Measurements from ENCODE around the gene ACSF2.

The ACSF2 gene

GRCh38 chr17:50479522-50480141 lies 53.6 kb downstream of the ACSF2 start:
- DNase-seq = peak; percentile 56

- no peak for DNase-seq
Measured at GRCh38 chr17:50480142-50480764, 54.2 kb downstream of the ACSF2 start.

- no peak for DNase-seq
Measured at GRCh38 chr17:50480854-50481490, 55.0 kb downstream of the ACSF2 start.

- DNase-seq = no peak
Measured at GRCh38 chr17:50481648-50482047, 55.6 kb downstream of the ACSF2 start.

GRCh38 chr17:50482110-50482509 lies 56.1 kb downstream of the ACSF2 start:
- DNase-seq = no peak

GRCh38 chr17:50482516-50482915 lies 56.5 kb downstream of the ACSF2 start:
- peak; percentile 57 for DNase-seq

- no peak for DNase-seq
Measured at GRCh38 chr17:50483266-50483665, 57.2 kb downstream of the ACSF2 start.

DNA sequence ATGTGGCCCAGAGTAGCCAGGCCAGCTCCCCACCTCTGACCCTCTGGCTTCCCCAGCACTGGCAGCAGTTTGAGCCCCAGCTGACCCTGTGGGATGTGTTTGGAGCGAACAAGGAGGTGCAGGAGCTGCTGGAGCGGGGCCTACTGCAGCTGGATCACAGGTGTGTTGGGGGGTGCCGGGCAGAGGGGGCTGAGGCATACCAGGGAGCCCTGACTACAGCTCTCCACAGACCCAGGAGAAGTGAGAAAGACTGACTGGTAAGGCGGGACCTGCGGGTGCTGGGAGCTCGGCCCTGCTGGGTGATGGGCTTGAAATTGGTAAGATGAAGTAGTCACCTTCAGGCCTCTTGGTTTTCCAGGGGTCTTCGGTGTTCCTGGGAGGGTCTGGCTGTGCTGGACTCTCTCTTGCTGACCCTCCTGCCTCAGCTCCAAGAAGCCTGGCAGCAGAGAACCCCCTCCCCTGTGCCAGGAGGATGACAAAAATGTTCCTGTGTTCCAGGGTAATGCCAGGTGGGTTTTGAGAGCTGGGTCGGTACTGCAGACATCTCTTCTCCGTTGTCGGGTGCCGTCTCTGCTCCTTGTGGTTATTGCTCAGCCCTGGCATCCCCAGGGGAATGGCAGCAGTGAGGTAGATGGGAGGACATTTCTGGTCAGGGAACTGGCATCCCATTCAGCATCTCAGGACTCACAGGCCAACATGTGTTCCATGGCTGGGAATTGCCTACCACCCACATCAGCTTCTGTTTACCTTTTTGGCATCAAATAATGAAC lies 58.6 kb downstream of the ACSF2 start:
- no peak for DNase-seq

DNA sequence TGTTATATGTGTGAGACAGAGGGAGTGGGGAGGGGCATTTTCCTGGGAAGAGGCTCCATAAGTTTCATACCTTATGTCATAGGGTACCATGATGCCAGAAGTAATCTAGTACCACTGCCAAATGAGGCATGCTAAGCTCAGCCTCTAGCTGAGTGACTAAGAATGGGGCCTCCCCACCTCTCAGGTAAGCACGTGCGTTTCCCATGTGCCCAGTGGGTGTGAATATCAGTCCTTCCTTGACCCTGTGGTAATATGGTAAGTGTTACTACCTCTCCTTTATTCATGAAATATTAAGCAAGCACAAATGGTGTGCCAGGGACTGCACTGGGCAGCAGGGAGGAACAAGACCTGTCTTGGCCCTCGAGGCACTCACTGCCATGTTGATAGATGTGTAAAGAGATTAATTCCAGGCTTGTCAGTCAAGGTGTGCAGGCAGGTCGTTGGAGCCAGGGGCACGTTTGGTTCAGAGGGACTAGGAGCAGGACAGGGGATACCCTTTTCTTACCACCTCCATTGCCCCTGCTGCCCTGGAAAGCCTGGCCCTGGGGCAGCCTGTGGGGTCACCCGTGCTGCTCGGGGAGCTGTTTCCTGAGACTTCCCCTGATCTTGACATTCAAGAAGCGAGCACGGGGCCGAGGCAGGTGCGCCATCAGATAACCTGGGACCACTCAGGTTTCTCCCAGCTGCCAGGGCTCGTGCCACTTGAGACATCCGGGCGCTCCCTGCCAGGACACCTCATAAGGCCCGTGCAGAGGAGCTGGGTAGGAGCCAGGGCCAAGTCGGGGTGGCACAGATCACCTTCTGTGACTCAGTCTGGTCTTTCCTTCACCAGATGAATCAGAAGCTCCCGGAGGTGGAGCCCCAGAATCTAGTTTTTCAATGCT lies 61.4 kb downstream of the ACSF2 start:
- no peak for DNase-seq

- no peak for DNase-seq
Measured at GRCh38 chr17:50488880-50489279, 62.9 kb downstream of the ACSF2 start.

GRCh38 chr17:50491505-50491904 lies 65.5 kb downstream of the ACSF2 start:
- no peak for DNase-seq

DNA sequence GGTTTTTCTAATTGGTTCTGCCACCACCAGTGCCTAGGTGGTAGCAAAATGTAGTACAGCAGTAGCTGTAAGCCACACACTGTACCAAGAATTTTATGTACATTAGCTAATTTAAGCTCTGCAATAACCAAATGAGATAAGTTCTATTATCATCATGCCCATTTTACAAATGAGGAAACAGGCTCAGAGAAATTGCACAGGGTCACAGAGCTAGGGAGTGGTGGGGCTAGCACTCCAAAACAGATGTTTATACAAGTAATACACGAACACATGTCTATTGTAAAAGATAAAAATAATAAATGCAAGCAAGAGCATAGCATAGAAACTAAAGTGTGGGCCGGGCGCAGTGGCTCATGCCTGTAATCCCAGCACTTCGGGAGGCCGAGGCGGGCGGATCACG lies 66.2 kb downstream of the ACSF2 start:
- DNase-seq = no peak

GRCh38 chr17:50493744-50494143 lies 67.7 kb downstream of the ACSF2 start:
- DNase-seq = no peak

- no peak for DNase-seq
Measured at GRCh38 chr17:50495217-50495823, 69.3 kb downstream of the ACSF2 start.

- DNase-seq = no peak
Measured at GRCh38 chr17:50495918-50496317, 69.9 kb downstream of the ACSF2 start.

GRCh38 chr17:50498021-50498874 lies 72.2 kb downstream of the ACSF2 start:
- no peak for DNase-seq

- no peak for DNase-seq
Measured at GRCh38 chr17:50499270-50499669, 73.3 kb downstream of the ACSF2 start.

- no peak for DNase-seq
Measured at GRCh38 chr17:50499721-50500120, 73.7 kb downstream of the ACSF2 start.

DNA sequence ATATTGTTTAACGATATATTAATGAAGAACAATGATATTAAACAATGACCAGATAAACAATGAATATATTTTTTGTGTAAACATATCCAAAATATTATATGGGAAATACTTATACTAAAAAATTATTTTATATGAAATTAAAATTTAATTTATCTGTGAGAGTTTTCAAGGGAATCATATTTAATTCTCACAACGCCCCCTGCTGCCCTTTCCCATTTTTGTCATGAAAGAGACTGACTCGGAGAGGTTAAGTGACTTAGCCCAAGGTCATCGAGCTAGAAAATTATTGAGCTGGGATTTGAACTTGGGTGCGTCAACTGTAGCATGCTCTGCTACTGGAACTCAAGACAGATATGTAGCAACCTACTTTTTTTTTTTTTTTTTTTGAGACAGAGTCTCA lies 75.0 kb downstream of the ACSF2 start:
- DNase-seq = no peak

GRCh38 chr17:50502301-50502990 lies 76.4 kb downstream of the ACSF2 start:
- DNase-seq = no peak

Measured in NCI-H1694 treated with DMSO at 0.1 percent for 48 hours (cell line).